ENCODE results near the gene GGCX.

GGCX gene

GRCh38 chr2:85525567-85525966 lies 35.7 kb downstream of the GGCX start:
- Histone ChIP-seq H3K27me3 (ENCODE audit: control insufficient read depth, insufficient read depth, low read length) (no peaks in the 10 kb centered on the region), H3K4me1 (ENCODE audit: control insufficient read depth, insufficient read depth, low read length) (peaks cover 15% of the 10 kb centered on the region), H3K27ac (ENCODE audit: low read depth, low read length) (no peak overlapping the region), H3K9me3 (ENCODE audit: control insufficient read depth, insufficient read depth, low read length) (no peaks in the 10 kb centered on the region), H3K9ac (ENCODE audit: low read depth, low read length) (no peak overlapping the region), H3K36me3 (ENCODE audit: control insufficient read depth, insufficient read depth, low read length) (no peaks in the 10 kb centered on the region), H3K4me3 (ENCODE audit: low read depth, low read length) (no peak overlapping the region)

GRCh38 chr2:85525029-85525428 lies 36.3 kb downstream of the GGCX start:
- no peak overlapping the region for H3K27ac ChIP-seq (ENCODE audit: low read depth, low read length)
- H3K36me3 ChIP-seq (ENCODE audit: control insufficient read depth, insufficient read depth, low read length), result no peaks in the 10 kb centered on the region
- H3K4me3 ChIP-seq (ENCODE audit: low read depth, low read length), result no peak overlapping the region
- no peaks in the 10 kb centered on the region for H3K9me3 ChIP-seq (ENCODE audit: control insufficient read depth, insufficient read depth, low read length)
- no peak overlapping the region for H3K9ac ChIP-seq (ENCODE audit: low read depth, low read length)
- H3K4me1 ChIP-seq (ENCODE audit: control insufficient read depth, insufficient read depth, low read length), result peaks cover 15% of the 10 kb centered on the region
- H3K27me3 ChIP-seq (ENCODE audit: control insufficient read depth, insufficient read depth, low read length), result no peaks in the 10 kb centered on the region

- Histone ChIP-seq H3K27ac (ENCODE audit: low read depth, low read length) (peak overlapping the region; percentile 18), H3K36me3 (ENCODE audit: control insufficient read depth, insufficient read depth, low read length) (no peaks in the 10 kb centered on the region), H3K9me3 (ENCODE audit: control insufficient read depth, insufficient read depth, low read length) (no peaks in the 10 kb centered on the region), H3K4me1 (ENCODE audit: control insufficient read depth, insufficient read depth, low read length) (peaks cover 15% of the 10 kb centered on the region), H3K4me3 (ENCODE audit: low read depth, low read length) (no peak overlapping the region), H3K9ac (ENCODE audit: low read depth, low read length) (no peak overlapping the region), H3K27me3 (ENCODE audit: control insufficient read depth, insufficient read depth, low read length) (no peaks in the 10 kb centered on the region)
Measured at GRCh38 chr2:85524336-85524908, 36.9 kb downstream of the GGCX start.

GRCh38 chr2:85523903-85524335 lies 37.4 kb downstream of the GGCX start:
- no peaks in the 10 kb centered on the region for H3K9me3 ChIP-seq (ENCODE audit: control insufficient read depth, insufficient read depth, low read length)
- H3K27ac ChIP-seq (ENCODE audit: low read depth, low read length), result no peak overlapping the region
- H3K36me3 ChIP-seq (ENCODE audit: control insufficient read depth, insufficient read depth, low read length), result no peaks in the 10 kb centered on the region
- no peaks in the 10 kb centered on the region for H3K27me3 ChIP-seq (ENCODE audit: control insufficient read depth, insufficient read depth, low read length)
- H3K9ac ChIP-seq (ENCODE audit: low read depth, low read length), result no peak overlapping the region
- no peak overlapping the region for H3K4me3 ChIP-seq (ENCODE audit: low read depth, low read length)
- H3K4me1 ChIP-seq (ENCODE audit: control insufficient read depth, insufficient read depth, low read length), result peaks cover 15% of the 10 kb centered on the region

- Histone ChIP-seq H3K4me3 (ENCODE audit: low read depth, low read length) (no peak overlapping the region), H3K4me1 (ENCODE audit: control insufficient read depth, insufficient read depth, low read length) (peaks cover 15% of the 10 kb centered on the region), H3K27ac (ENCODE audit: low read depth, low read length) (no peak overlapping the region), H3K27me3 (ENCODE audit: control insufficient read depth, insufficient read depth, low read length) (no peaks in the 10 kb centered on the region), H3K9ac (ENCODE audit: low read depth, low read length) (no peak overlapping the region), H3K9me3 (ENCODE audit: control insufficient read depth, insufficient read depth, low read length) (no peaks in the 10 kb centered on the region), H3K36me3 (ENCODE audit: control insufficient read depth, insufficient read depth, low read length) (no peaks in the 10 kb centered on the region)
Measured at GRCh38 chr2:85523062-85523902, 38.0 kb downstream of the GGCX start.

GRCh38 chr2:85522090-85522647 lies 39.1 kb downstream of the GGCX start:
- H3K36me3 ChIP-seq (ENCODE audit: control insufficient read depth, insufficient read depth, low read length), result no peaks in the 10 kb centered on the region
- no peak overlapping the region for H3K27ac ChIP-seq (ENCODE audit: low read depth, low read length)
- peaks cover 15% of the 10 kb centered on the region for H3K4me1 ChIP-seq (ENCODE audit: control insufficient read depth, insufficient read depth, low read length)
- no peak overlapping the region for H3K4me3 ChIP-seq (ENCODE audit: low read depth, low read length)
- no peaks in the 10 kb centered on the region for H3K27me3 ChIP-seq (ENCODE audit: control insufficient read depth, insufficient read depth, low read length)
- no peak overlapping the region for H3K9ac ChIP-seq (ENCODE audit: low read depth, low read length)
- no peaks in the 10 kb centered on the region for H3K9me3 ChIP-seq (ENCODE audit: control insufficient read depth, insufficient read depth, low read length)

GRCh38 chr2:85516653-85517389 lies 44.5 kb downstream of the GGCX start:
- H3K9ac ChIP-seq (ENCODE audit: low read depth, low read length), result no peak overlapping the region
- no peaks in the 10 kb centered on the region for H3K36me3 ChIP-seq (ENCODE audit: control insufficient read depth, insufficient read depth, low read length)
- H3K9me3 ChIP-seq (ENCODE audit: control insufficient read depth, insufficient read depth, low read length), result no peaks in the 10 kb centered on the region
- no peak overlapping the region for H3K4me3 ChIP-seq (ENCODE audit: low read depth, low read length)
- H3K27ac ChIP-seq (ENCODE audit: low read depth, low read length), result no peak overlapping the region
- no peaks in the 10 kb centered on the region for H3K27me3 ChIP-seq (ENCODE audit: control insufficient read depth, insufficient read depth, low read length)
- no peaks in the 10 kb centered on the region for H3K4me1 ChIP-seq (ENCODE audit: control insufficient read depth, insufficient read depth, low read length)

GRCh38 chr2:85514323-85514722 lies 47.0 kb downstream of the GGCX start:
- Histone ChIP-seq H3K27ac (ENCODE audit: low read depth, low read length) (no peak overlapping the region), H3K36me3 (ENCODE audit: control insufficient read depth, insufficient read depth, low read length) (no peaks in the 10 kb centered on the region), H3K9ac (ENCODE audit: low read depth, low read length) (no peak overlapping the region), H3K27me3 (ENCODE audit: control insufficient read depth, insufficient read depth, low read length) (no peaks in the 10 kb centered on the region), H3K4me1 (ENCODE audit: control insufficient read depth, insufficient read depth, low read length) (no peaks in the 10 kb centered on the region), H3K9me3 (ENCODE audit: control insufficient read depth, insufficient read depth, low read length) (no peaks in the 10 kb centered on the region), H3K4me3 (ENCODE audit: low read depth, low read length) (no peak overlapping the region)

GRCh38 chr2:85511008-85511811 lies 50.1 kb downstream of the GGCX start:
- no peak overlapping the region for H3K4me3 ChIP-seq (ENCODE audit: low read depth, low read length)

GRCh38 chr2:85506768-85507181 lies 54.5 kb downstream of the GGCX start:
- no peak overlapping the region for H3K9ac ChIP-seq (ENCODE audit: low read depth, low read length)
- no peak overlapping the region for H3K4me3 ChIP-seq (ENCODE audit: low read depth, low read length)
- no peak overlapping the region for H3K27ac ChIP-seq (ENCODE audit: low read depth, low read length)
- H3K27me3 ChIP-seq (ENCODE audit: control insufficient read depth, insufficient read depth, low read length), result no peaks in the 10 kb centered on the region
- H3K9me3 ChIP-seq (ENCODE audit: control insufficient read depth, insufficient read depth, low read length), result no peaks in the 10 kb centered on the region
- no peaks in the 10 kb centered on the region for H3K36me3 ChIP-seq (ENCODE audit: control insufficient read depth, insufficient read depth, low read length)
- no peaks in the 10 kb centered on the region for H3K4me1 ChIP-seq (ENCODE audit: control insufficient read depth, insufficient read depth, low read length)

More at GRCh38 chr2:85511008-85511811, 50.1 kb downstream of the GGCX start:
- H3K27me3 ChIP-seq (ENCODE audit: control insufficient read depth, insufficient read depth, low read length), result no peaks in the 10 kb centered on the region
- no peaks in the 10 kb centered on the region for H3K9me3 ChIP-seq (ENCODE audit: control insufficient read depth, insufficient read depth, low read length)
- no peak overlapping the region for H3K27ac ChIP-seq (ENCODE audit: low read depth, low read length)
- H3K4me1 ChIP-seq (ENCODE audit: control insufficient read depth, insufficient read depth, low read length), result no peaks in the 10 kb centered on the region
- no peaks in the 10 kb centered on the region for H3K36me3 ChIP-seq (ENCODE audit: control insufficient read depth, insufficient read depth, low read length)
- no peak overlapping the region for H3K9ac ChIP-seq (ENCODE audit: low read depth, low read length)
